ENCODE results near the gene RING1.

Gene RING1

GRCh38 chr6:33236852-33237251 lies 28.6 kb downstream of the RING1 start:
- no peak overlapping the region for H3K4me3 ChIP-seq (ENCODE audit: low read depth, low read length)
- TF ChIP-seq CTCF (IDR thresholded peaks at IDR 0.05; ENCODE audit: insufficient read depth, low read depth, low read length, missing control alignments): no peak
- DNase-seq (ENCODE audit: low read depth): no peak

- H3K4me3 ChIP-seq (ENCODE audit: low read depth, low read length): no peak overlapping the region
- no peak for TF ChIP-seq CTCF (IDR thresholded peaks at IDR 0.05; ENCODE audit: insufficient read depth, low read depth, low read length, missing control alignments)
- DNase-seq (ENCODE audit: low read depth): no peak
Observed at GRCh38 chr6:33237741-33238140, 29.4 kb downstream of the RING1 start.

- no peak overlapping the region for H3K4me3 ChIP-seq (ENCODE audit: low read depth, low read length)
- no peak for DNase-seq (ENCODE audit: low read depth)
- TF ChIP-seq CTCF (IDR thresholded peaks at IDR 0.05; ENCODE audit: insufficient read depth, low read depth, low read length, missing control alignments): no peak
Observed at GRCh38 chr6:33241968-33242367, 33.7 kb downstream of the RING1 start.

GRCh38 chr6:33243476-33243875 lies 35.2 kb downstream of the RING1 start:
- TF ChIP-seq CTCF (IDR thresholded peaks at IDR 0.05; ENCODE audit: insufficient read depth, low read depth, low read length, missing control alignments): no peak
- no peak overlapping the region for H3K4me3 ChIP-seq (ENCODE audit: low read depth, low read length)
- DNase-seq (ENCODE audit: low read depth): no peak

GRCh38 chr6:33247977-33248642 lies 39.8 kb downstream of the RING1 start:
- TF ChIP-seq CTCF (IDR thresholded peaks at IDR 0.05; ENCODE audit: insufficient read depth, low read depth, low read length, missing control alignments): peak; percentile 96
- DNase-seq (ENCODE audit: low read depth): peak; percentile 92
- peak overlapping the region; percentile 69 for H3K4me3 ChIP-seq (ENCODE audit: low read depth, low read length)

- TF ChIP-seq CTCF (IDR thresholded peaks at IDR 0.05; ENCODE audit: insufficient read depth, low read depth, low read length, missing control alignments): no peak
- DNase-seq (ENCODE audit: low read depth): no peak
Observed at GRCh38 chr6:33248643-33248931, 40.3 kb downstream of the RING1 start.

More at GRCh38 chr6:33248643-33248931, 40.3 kb downstream of the RING1 start:
- peak overlapping the region; percentile 69 for H3K4me3 ChIP-seq (ENCODE audit: low read depth, low read length)
